ENCODE measurements around the gene PCDHB14. TPM values are rescaled to one million over a fixed set of nuclear protein-coding genes. Genes with fewer than 3 reads are reported as not detected.

Gene PCDHB14
- under 1 TPM in 1 of 2 donors, not detected in 1; under 0.01 TPM for total RNA-seq

GRCh38 chr5:141223112-141223783 lies at the start of gene PCDHB14:
TSS of gene PCDHB14 (plus strand) at chr5:141223343. CDS start at chr5:141223506, 163 bp downstream.

DNA sequence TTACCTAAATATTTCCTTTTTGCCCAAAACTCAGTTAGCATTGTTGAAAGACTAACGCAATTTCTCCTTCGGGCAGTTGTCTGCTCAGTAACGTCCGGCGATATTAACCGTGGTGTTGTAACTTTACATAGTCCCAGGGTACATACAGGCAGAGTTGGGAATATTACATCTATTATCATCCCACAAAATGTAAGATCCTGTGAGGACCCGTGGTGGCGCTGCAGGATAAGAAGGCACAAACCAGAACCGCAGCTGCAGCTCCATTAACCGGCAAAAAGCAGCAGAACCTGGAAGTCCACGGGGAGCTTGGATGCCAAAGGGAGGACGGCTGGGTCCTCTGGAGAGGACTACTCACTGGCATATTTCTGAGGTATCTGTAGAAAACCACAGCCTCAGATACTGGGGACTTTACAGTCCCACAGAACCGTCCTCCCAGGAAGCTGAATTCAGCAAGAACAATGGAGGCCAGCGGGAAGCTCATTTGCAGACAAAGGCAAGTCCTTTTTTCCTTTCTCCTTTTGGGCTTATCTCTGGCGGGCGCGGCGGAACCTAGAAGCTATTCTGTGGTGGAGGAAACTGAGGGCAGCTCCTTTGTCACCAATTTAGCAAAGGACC lies 45.5 kb upstream of the PCDHB14 start, which contains the start of gene PCDHB8:
TSS of gene PCDHB8 (plus strand) at position 214 of the 615 bp plus-strand sequence. CDS start at position 459, 245 bp downstream.

GRCh38 chr5:141182248-141182647 lies 40.9 kb upstream of the PCDHB14 start, which contains the start of gene PCDHB16:
TSS of gene PCDHB16 (plus strand) at chr5:141182387. CDS start at chr5:141182560, 173 bp downstream.

GRCh38 chr5:141186897-141187512 lies 36.1 kb upstream of the PCDHB14 start, which contains the start of gene PCDHB9:
TSS of gene PCDHB9 (plus strand) at chr5:141187161. CDS start at chr5:141187319, 158 bp downstream.

DNA sequence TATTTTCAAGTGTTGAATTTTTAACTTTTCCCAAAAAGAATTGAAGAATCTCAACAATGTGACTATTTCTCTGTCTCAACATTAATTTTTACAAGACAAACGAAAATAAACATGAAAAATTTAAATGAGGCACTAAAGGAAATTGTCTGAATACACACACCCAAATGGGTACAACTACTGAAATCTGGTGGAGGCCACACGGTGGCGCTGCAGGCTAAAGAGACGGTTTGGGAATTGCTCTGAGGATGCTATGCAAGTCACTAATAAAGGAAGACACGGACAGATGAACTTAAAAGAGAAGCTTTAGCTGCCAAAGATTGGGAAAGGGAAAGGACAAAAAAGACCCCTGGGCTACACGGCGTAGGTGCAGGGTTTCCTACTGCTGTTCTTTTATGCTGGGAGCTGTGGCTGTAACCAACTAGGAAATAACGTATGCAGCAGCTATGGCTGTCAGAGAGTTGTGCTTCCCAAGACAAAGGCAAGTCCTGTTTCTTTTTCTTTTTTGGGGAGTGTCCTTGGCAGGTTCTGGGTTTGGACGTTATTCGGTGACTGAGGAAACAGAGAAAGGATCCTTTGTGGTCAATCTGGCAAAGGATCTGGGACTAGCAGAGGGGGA lies 30.9 kb upstream of the PCDHB14 start, which contains the start of gene PCDHB10:
TSS of gene PCDHB10 (plus strand) at position 244 of the 616 bp plus-strand sequence. CDS start at position 444, 200 bp downstream.

DNA sequence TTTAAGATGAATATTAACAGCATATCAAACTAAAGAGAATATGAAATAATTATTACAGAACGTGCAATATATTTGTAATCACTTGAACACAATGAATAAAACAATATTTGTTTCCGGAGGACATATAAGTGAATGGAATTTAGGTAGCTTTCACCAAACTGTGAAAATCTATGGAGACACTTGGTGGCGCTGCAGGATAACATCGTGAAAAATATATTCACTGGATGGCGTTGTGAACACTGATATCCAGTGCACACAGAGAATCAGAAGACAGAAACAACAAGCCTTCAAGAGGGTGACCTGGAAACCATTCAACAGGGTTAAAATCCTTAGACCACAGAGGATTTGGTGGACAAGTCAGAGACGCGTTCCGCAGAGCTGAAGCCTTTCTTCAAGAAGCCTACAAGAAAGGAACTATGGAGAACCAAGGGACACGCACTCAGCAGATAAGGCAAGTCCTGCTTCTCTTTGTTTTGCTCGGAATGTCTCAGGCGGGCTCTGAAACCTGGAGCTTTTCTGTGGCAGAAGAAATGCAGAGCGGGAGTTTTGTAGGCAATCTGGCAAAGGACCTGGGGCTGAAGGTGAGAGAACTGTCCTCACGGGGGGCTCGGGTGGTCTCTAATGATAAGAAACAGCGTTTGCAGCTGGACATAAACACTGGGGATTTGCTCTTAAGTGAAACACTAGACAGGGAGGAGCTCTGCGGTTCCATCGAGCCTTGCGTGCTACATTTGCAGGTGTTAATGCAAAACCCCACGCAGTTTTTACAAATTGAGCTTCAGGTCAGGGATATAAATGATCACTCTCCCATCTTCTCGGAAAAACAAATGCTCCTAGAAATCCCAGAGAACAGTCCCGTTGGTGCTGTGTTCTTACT lies 23.5 kb upstream of the PCDHB14 start, which contains the start of gene PCDHB11:
TSS of gene PCDHB11 (plus strand) at position 269 of the 877 bp plus-strand sequence. CDS start at position 417, 148 bp downstream.

GRCh38 chr5:141208478-141208877 lies 14.7 kb upstream of the PCDHB14 start, which contains the start of gene PCDHB12:
TSS of gene PCDHB12 (plus strand) at chr5:141208719. CDS start at chr5:141208908, 189 bp downstream.

DNA sequence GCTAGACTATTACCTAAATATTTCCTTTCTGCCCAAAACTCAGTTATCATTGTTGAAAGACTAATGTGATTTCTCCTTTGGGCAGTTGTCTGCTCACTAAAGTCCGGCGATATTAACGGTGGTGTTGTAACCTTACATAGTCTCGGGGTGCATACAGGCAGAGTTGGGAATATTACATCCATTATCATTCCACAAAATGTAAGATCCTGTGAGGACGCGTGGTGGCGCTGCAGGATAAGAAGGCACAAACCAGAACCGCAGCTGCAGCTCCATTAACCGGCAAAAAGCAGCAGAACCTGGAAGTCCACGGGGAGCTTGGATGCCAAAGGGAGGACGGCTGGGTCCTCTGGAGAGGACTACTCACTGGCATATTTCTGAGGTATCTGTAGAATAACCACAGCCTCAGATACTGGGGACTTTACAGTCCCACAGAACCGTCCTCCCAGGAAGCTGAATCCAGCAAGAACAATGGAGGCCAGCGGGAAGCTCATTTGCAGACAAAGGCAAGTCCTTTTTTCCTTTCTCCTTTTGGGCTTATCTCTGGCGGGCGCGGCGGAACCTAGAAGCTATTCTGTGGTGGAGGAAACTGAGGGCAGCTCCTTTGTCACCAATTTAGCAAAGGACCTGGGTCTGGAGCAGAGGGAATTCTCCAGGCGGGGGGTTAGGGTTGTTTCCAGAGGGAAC lies 9.3 kb upstream of the PCDHB14 start, which contains the start of gene PCDHB13:
TSS of gene PCDHB13 (plus strand) at position 264 of the 684 bp plus-strand sequence. CDS start at position 469, 205 bp downstream.

DNA sequence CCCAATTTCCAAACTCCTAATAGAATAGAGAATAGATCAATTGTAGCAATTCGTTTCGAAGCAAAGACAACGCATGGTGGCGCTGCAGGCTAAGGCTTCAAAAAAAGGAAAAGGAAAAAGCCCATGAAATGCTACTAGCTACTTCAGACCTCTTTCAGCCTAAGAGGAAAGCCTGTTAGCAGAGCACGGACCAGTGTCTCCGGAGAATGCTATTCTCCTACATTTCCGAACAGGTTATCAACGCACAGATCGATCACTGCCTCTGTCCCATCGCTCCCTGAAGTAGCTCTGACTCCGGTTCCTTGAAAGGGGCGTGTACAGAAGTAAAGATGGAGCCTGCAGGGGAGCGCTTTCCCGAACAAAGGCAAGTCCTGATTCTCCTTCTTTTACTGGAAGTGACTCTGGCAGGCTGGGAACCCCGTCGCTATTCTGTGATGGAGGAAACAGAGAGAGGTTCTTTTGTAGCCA lies 22.1 kb downstream of the PCDHB14 start, which contains the start of gene PCDHB15:
TSS of gene PCDHB15 (plus strand) at position 146 of the 468 bp plus-strand sequence. CDS start at position 330, 184 bp downstream.

Other genes with a start within 250 kb of the PCDHB14 start
- gene PCDHB1, start 172.0 kb upstream of the PCDHB14 start, total RNA-seq, result not detected
- under 1 TPM; under 0.01 to 0.34 TPM for gene PCDHB2, start 128.7 kb upstream of the PCDHB14 start, total RNA-seq
- under 1 TPM in 1 of 2 donors, not detected in 1; under 0.01 TPM for gene PCDHB3, start 122.9 kb upstream of the PCDHB14 start, total RNA-seq
- gene PCDHB4, start 101.5 kb upstream of the PCDHB14 start, total RNA-seq, result under 1 TPM in 1 of 2 donors, not detected in 1; 0.69 TPM
- under 1 TPM in 1 of 2 donors, not detected in 1; 0.69 TPM for gene PCDHB5, start 88.1 kb upstream of the PCDHB14 start, total RNA-seq
- not detected for gene PCDHB6, start 73.3 kb upstream of the PCDHB14 start, total RNA-seq
- under 1 TPM; under 0.01 TPM for gene PCDHB7, start 50.7 kb upstream of the PCDHB14 start, total RNA-seq
- gene PCDHB8, start 45.6 kb upstream of the PCDHB14 start, total RNA-seq, result under 1 TPM in 1 of 2 donors, not detected in 1; under 0.01 TPM
- not detected for gene PCDHB16, start 41.0 kb upstream of the PCDHB14 start, total RNA-seq
- gene PCDHB9, start 36.2 kb upstream of the PCDHB14 start, total RNA-seq, result under 1 TPM in 1 of 2 donors, not detected in 1; under 0.01 TPM
- under 1 TPM in 1 of 2 donors, not detected in 1; under 0.01 TPM for gene PCDHB10, start 31.0 kb upstream of the PCDHB14 start, total RNA-seq
- not detected for gene PCDHB11, start 23.7 kb upstream of the PCDHB14 start, total RNA-seq
- under 1 TPM in 1 of 2 donors, not detected in 1; under 0.01 TPM for gene PCDHB12, start 14.6 kb upstream of the PCDHB14 start, total RNA-seq
- under 1 TPM; under 0.01 to 0.34 TPM for gene PCDHB13, start 9.4 kb upstream of the PCDHB14 start, total RNA-seq
- gene PCDHB15, start 22.1 kb downstream of the PCDHB14 start, total RNA-seq, result not detected
- gene SLC25A2, start 80.7 kb downstream of the PCDHB14 start, total RNA-seq, result not detected
- 10 to 100 TPM; 24.8 to 46.6 TPM for gene TAF7, start 97.4 kb downstream of the PCDHB14 start, total RNA-seq
- gene PCDHGA1, start 107.2 kb downstream of the PCDHB14 start, total RNA-seq, result under 1 TPM; under 0.01 TPM
- gene PCDHGA2, start 115.4 kb downstream of the PCDHB14 start, total RNA-seq, result under 1 TPM; 0.67 to 0.69 TPM
- gene PCDHGA3, start 120.5 kb downstream of the PCDHB14 start, total RNA-seq, result under 1 TPM; 0.67 to 0.69 TPM
- gene PCDHGB1, start 126.8 kb downstream of the PCDHB14 start, total RNA-seq, result under 1 TPM; 0.33 to 0.69 TPM
- 1 to 10 TPM in 1 of 2 donors, under 1 TPM in 1; 0.67 to 1.0 TPM for gene PCDHGA4, start 131.7 kb downstream of the PCDHB14 start, total RNA-seq
- gene PCDHGB2, start 136.7 kb downstream of the PCDHB14 start, total RNA-seq, result 1 to 10 TPM in 1 of 2 donors, under 1 TPM in 1; 0.67 to 1.0 TPM
- under 1 TPM; under 0.01 to 0.69 TPM for gene PCDHGA5, start 140.8 kb downstream of the PCDHB14 start, total RNA-seq
- under 1 TPM; 0.69 to 1.00 TPM for gene PCDHGB3, start 146.9 kb downstream of the PCDHB14 start, total RNA-seq
- gene PCDHGA6, start 150.5 kb downstream of the PCDHB14 start, total RNA-seq, result 1 to 10 TPM in 1 of 2 donors, under 1 TPM in 1; 1.00 to 2.1 TPM
- 1 to 10 TPM in 1 of 2 donors, under 1 TPM in 1; 0.67 to 1.0 TPM for gene PCDHGA7, start 159.4 kb downstream of the PCDHB14 start, total RNA-seq
- 1 to 10 TPM; 5.3 to 5.9 TPM for gene PCDHGB4, start 164.4 kb downstream of the PCDHB14 start, total RNA-seq
- gene PCDHGA8, start 169.3 kb downstream of the PCDHB14 start, total RNA-seq, result under 1 TPM; 0.34 to 0.67 TPM
- gene PCDHGB5, start 174.6 kb downstream of the PCDHB14 start, total RNA-seq, result 10 to 100 TPM in 1 of 2 donors, 1 to 10 TPM in 1; 8.7 to 12.0 TPM
- gene PCDHGA9, start 179.4 kb downstream of the PCDHB14 start, total RNA-seq, result 1 to 10 TPM in 1 of 2 donors, under 1 TPM in 1; 1.00 to 1.4 TPM
- 1 to 10 TPM; 1.4 to 1.7 TPM for gene PCDHGB6, start 184.7 kb downstream of the PCDHB14 start, total RNA-seq
- gene PCDHGA10, start 189.6 kb downstream of the PCDHB14 start, total RNA-seq, result 1 to 10 TPM; 4.5 to 5.0 TPM
- gene PCDHGB7, start 194.3 kb downstream of the PCDHB14 start, total RNA-seq, result 1 to 10 TPM; 3.7 to 3.8 TPM
- 1 to 10 TPM; 3.7 to 4.8 TPM for gene PCDHGA11, start 197.7 kb downstream of the PCDHB14 start, total RNA-seq
- 10 to 100 TPM; 28.0 to 36.8 TPM for gene PCDHGA12, start 207.2 kb downstream of the PCDHB14 start, total RNA-seq